SK-N-SH (cell line): Measurements from ENCODE around the gene GABRR2. TPM values are rescaled to one million over a fixed set of nuclear protein-coding genes. Genes with fewer than 3 reads are reported as not detected.
A peak's percentile ranks its signal among the peaks of the same experiment; 100 is the strongest.

Source experiments
- CTCF ChIA-PET: fragments of 300-600, 350-600 bp; formaldehyde crosslinking; extraction: SDS; loops from one replicate; lab custom pipeline; 2021; lab: Yijun Ruan, JAX
- POLR2A ChIA-PET: fragments of 350-600 bp; sonication (Branson Sonifier 250); formaldehyde crosslinking; extraction: SDS; loops from one replicate; lab custom pipeline; 2020; ENCODE audit warnings: antibody characterized with exemption, inconsistent platforms; lab: Yijun Ruan, JAX
- DNase-seq: peaks from one replicate; pipeline ENCODE4 v3.0.0; 2012
- H2AFZ ChIP-seq: fragments of 200-600 bp; sonication (generic); 2 replicates; pipeline ENCODE4 v1.8.1; 2016; ENCODE audit warnings: antibody characterized with exemption, mild to moderate bottlenecking, low read depth
- H3F3A ChIP-seq: fragments of 200-600 bp; sonication (generic); replicated peaks from 2 replicates; pipeline ENCODE3; 2016; ENCODE audit warnings: antibody characterized with exemption, mild to moderate bottlenecking; ENCODE audit not compliant: insufficient read depth
- H3K27ac ChIP-seq, 2 experiments: fragments of 200-500 bp in 1 of 2; fragments of 200-600 bp in 1 of 2; sonication (Bioruptor generic) in 1 of 2; sonication (generic), shearing (Covaris generic) in 1 of 2; 2 replicates each; pipeline versions ENCODE4 v1.5.1 to v1.6.1; 2014 to 2016; ENCODE audit warnings: low read depth in 2 of 2, inconsistent platforms in 1 of 2, low read length in 1 of 2, mild to moderate bottlenecking in 1 of 2, mixed read lengths in 1 of 2
- H3K27me3 ChIP-seq: fragments of 200-600 bp; sonication (generic), shearing (Covaris generic); 2 replicates; pipeline ENCODE4 v1.6.1; 2016; ENCODE audit warnings: mixed run types; ENCODE audit not compliant: insufficient read depth
- H3K36me3 ChIP-seq, 2 experiments: fragments of 200-500 bp in 1 of 2; fragments of 200-600 bp in 1 of 2; sonication (Bioruptor generic) in 1 of 2; sonication (generic) in 1 of 2; replicated peaks in 1 of 2; 2 replicates each; pipeline versions ENCODE3 to v1.5.1; 2014 to 2016; ENCODE audit warnings: low read length in 1 of 2, mild to moderate bottlenecking in 1 of 2; ENCODE audit not compliant: insufficient read depth in 2 of 2, control insufficient read depth in 1 of 2
- H3K4me1 ChIP-seq, 2 experiments: fragments of 200-500 bp in 1 of 2; fragments of 200-600 bp in 1 of 2; sonication (Bioruptor generic) in 1 of 2; sonication (generic), shearing (Covaris generic) in 1 of 2; 2 replicates each; pipeline versions ENCODE4 v1.5.1 to v1.6.1; 2014 to 2016; ENCODE audit warnings: low read depth in 1 of 2, low read length in 1 of 2, mixed run types in 1 of 2; ENCODE audit not compliant: insufficient read depth in 2 of 2, control insufficient read depth in 1 of 2
- H3K4me2 ChIP-seq: fragments of 200-600 bp; sonication (generic), shearing (Covaris generic); 2 replicates; pipeline ENCODE4 v1.6.1; 2017; ENCODE audit warnings: mixed run types
- H3K4me3 ChIP-seq, 2 experiments: fragments of 200-500 bp in 1 of 2; fragments of 200-600 bp in 1 of 2; sonication (Bioruptor generic) in 1 of 2; sonication (generic), shearing (Covaris generic) in 1 of 2; 2 replicates each; pipeline versions ENCODE4 v1.5.1 to v1.8.1; 2014 to 2016; ENCODE audit warnings: low read depth in 2 of 2, inconsistent platforms in 1 of 2, low read length in 1 of 2, mild to moderate bottlenecking in 1 of 2, mixed read lengths in 1 of 2, moderate library complexity in 1 of 2
- H3K79me2 ChIP-seq: fragments of 200-600 bp; sonication (generic); 2 replicates; pipeline ENCODE4 v1.8.1; 2017; ENCODE audit warnings: mild to moderate bottlenecking; ENCODE audit not compliant: insufficient read depth
- H3K9ac ChIP-seq: fragments of 200-600 bp; sonication (generic); 2 replicates; pipeline ENCODE4 v1.6.1; 2017; ENCODE audit warnings: mixed run types
- H3K9me2 ChIP-seq: fragments of 200-600 bp; sonication (generic); 2 replicates; pipeline ENCODE4 v1.6.1; 2017; ENCODE audit warnings: mixed run types
- H3K9me3 ChIP-seq: fragments of 200-600 bp; sonication (generic); 2 replicates; pipeline ENCODE4 v1.6.1; 2017; ENCODE audit warnings: mixed run types, mild to moderate bottlenecking, moderate library complexity
- H4K20me1 ChIP-seq: fragments of 200-600 bp; sonication (generic); 2 replicates; pipeline ENCODE4 v1.6.1; 2017; ENCODE audit warnings: mild to moderate bottlenecking, mixed run types; ENCODE audit not compliant: insufficient read depth
- CTCF ChIP-seq: fragments of 200-600 bp; sonication (generic); IDR thresholded peaks from 2 replicates; pipeline ENCODE4 v1.6.1; 2017; ENCODE audit warnings: antibody characterized with exemption, mild to moderate bottlenecking, moderate library complexity
- ELF1 ChIP-seq: IDR thresholded peaks from 2 replicates; pipeline ENCODE4 v1.4.0; 2012
- FOXJ3 ChIP-seq: sonication (generic); formaldehyde crosslinking; IDR thresholded peaks from 2 replicates; pipeline ENCODE4 v1.5.1; 2020; ENCODE audit warnings: mild to moderate bottlenecking, missing genetic modification reagents
- GATA2 ChIP-seq: sonication (generic); formaldehyde crosslinking; IDR thresholded peaks from 2 replicates; pipeline ENCODE4 v1.5.0; 2020; ENCODE audit warnings: mild to moderate bottlenecking, missing genetic modification reagents
- IRF3 ChIP-seq: fragments of 150-350 bp; IDR thresholded peaks from 2 replicates; pipeline ENCODE4 v1.6.1; 2016; ENCODE audit warnings: mild to moderate bottlenecking, low read depth, low read length
- JUND ChIP-seq: IDR thresholded peaks from 2 replicates; pipeline ENCODE4 v1.4.0; 2012
- RCOR1 ChIP-seq: fragments of 150-350 bp; IDR thresholded peaks from 2 replicates; pipeline ENCODE4 v1.6.1; 2017; ENCODE audit warnings: antibody characterized with exemption, low read length
- REST ChIP-seq: IDR thresholded peaks from 2 replicates; pipeline ENCODE4 v1.6.1; 2012; ENCODE audit warnings: mild to moderate bottlenecking, low read depth, low read length, moderate library complexity
- SMC3 ChIP-seq: IDR thresholded peaks from 2 replicates; pipeline ENCODE4 v1.6.1; 2012; ENCODE audit warnings: low read depth, low read length, improper control_type of control experiment
- TAF1 ChIP-seq: IDR thresholded peaks from 2 replicates; pipeline ENCODE4 v1.6.1; 2012; ENCODE audit warnings: low read depth, mild to moderate bottlenecking, low read length, moderate library complexity, borderline replicate concordance
- USF2 ChIP-seq: fragments of 150-350 bp; IDR thresholded peaks from 2 replicates; pipeline ENCODE4 v1.6.1; 2017; ENCODE audit warnings: antibody characterized with exemption, low read length, low read depth, borderline replicate concordance
- YY1 ChIP-seq: IDR thresholded peaks from 2 replicates; pipeline ENCODE4 v1.4.0; 2012; ENCODE audit warnings: low read depth, mild to moderate bottlenecking
- ZBTB33 ChIP-seq: IDR thresholded peaks from 2 replicates; pipeline ENCODE4 v1.4.0; 2012; ENCODE audit warnings: low read depth, borderline replicate concordance
- WGBS: methylation state at CpG from one replicate; pipeline ENCODE4 v1.1.6; 2017; ENCODE audit warnings: low lambda C conversion rate; 5-methylcytosine and 5-hydroxymethylcytosine counted together
- polyA plus RNA-seq, 3 experiments: library from polyadenylated mRNA; depleted of rRNA; stranded (reverse); fragments of >200 nt; gene quantifications; 2 replicates each; pipeline ENCODE4 v1.2.3, GENCODE V29; 2012

GABRR2 gene
- polyA plus RNA-seq, 1 of the 3 experiments (the other 2 are of a cell fraction): 0.18 TPM

GRCh38 chr6:89351671-89352277 is 36.7 kb upstream of the GABRR2 start:
- Histone ChIP-seq H3F3A (peaks cover 7% of the 10 kb centered on the region), H3K9ac (peak overlapping the region; percentile 96), H3K36me3 (no peaks in the 10 kb centered on the region), H3K9me3 (no peaks in the 10 kb centered on the region), H3K27ac (peak overlapping the region; percentile 93), H4K20me1 (peaks cover 37% of the 10 kb centered on the region), H3K27me3 (no peaks in the 10 kb centered on the region), H3K79me2 (peaks cover 63% of the 10 kb centered on the region), H3K4me3 (peak overlapping the region; percentile 87 to 89), H3K9me2 (no peaks in the 10 kb centered on the region), H2AFZ (peak overlapping the region; percentile 82)
- POLR2A ChIA-PET: interaction anchor here (1.0 to 2.4 kb wide), 5 partner anchors 14 to 369 kb away, joined by 3 to 9 read pairs (median 4); partner anchors contain the start of gene PNRC1
- DNase-seq: peak; percentile 34
- TF ChIP-seq GATA2 (CRISPR knock-in tag) (peak; percentile 22; the same call in 1 of the 2 replicates), IRF3 (no peak), CTCF (no peak), JUND (no peak), RCOR1 (no peak)
- TF ChIP-seq, all 33 proteins: peak for 1
- H3K4me2 ChIP-seq: peak overlapping the region; percentile 77
- H3K4me1 ChIP-seq: peaks cover 16 to 26% of the 10 kb centered on the region in 2 experiments
- CTCF ChIA-PET: interaction anchor here (0.6 to 4.5 kb wide), 6 partner anchors 9 to 1104 kb away, joined by 3 to 34 read pairs (median 3); no protein-coding TSS in a partner anchor
- WGBS: 3% methylated on average over 12 of the region's 12 CpGs

- Histone ChIP-seq H3F3A (peaks cover 7% of the 10 kb centered on the region), H3K9me2 (no peaks in the 10 kb centered on the region), H3K4me1 (peaks cover 19 to 26% of the 10 kb centered on the region in 2 experiments), H3K27me3 (no peaks in the 10 kb centered on the region), H3K36me3 (no peaks in the 10 kb centered on the region), H3K27ac (peak overlapping the region in 1 of 2 experiments; percentile 22; a peak in 2 of 4 replicates), H3K9me3 (no peaks in the 10 kb centered on the region), H4K20me1 (peaks cover 51% of the 10 kb centered on the region), H3K79me2 (peaks cover 76% of the 10 kb centered on the region), H2AFZ (no peak overlapping the region), H3K9ac (0 out of 2 replicates have a peak overlapping the region, but pooled peaks have one; percentile 1), H3K4me3 (peak overlapping the region; percentile 8 to 89; a peak in 2 of 4 replicates), H3K4me2 (peak overlapping the region; percentile 77)
- 77% methylated on average over 4 of the region's 4 CpGs for WGBS
- DNase-seq: no peak
- TF ChIP-seq RCOR1 (no peak), TAF1 (no peak), USF2 (no peak), JUND (no peak), ZBTB33 (no peak), YY1 (no peak), FOXJ3 (CRISPR knock-in tag) (no peak), REST (no peak), SMC3 (no peak), ELF1 (no peak), GATA2 (CRISPR knock-in tag) (no peak)
- ChIA-PET POLR2A (no interaction called here), CTCF (interaction anchor here (0.7 to 4.5 kb wide), 5 partner anchors 17 to 368 kb away, joined by 3 to 34 read pairs (median 4); no protein-coding TSS in a partner anchor)
These were observed 35.3 kb upstream of the GABRR2 start for GRCh38 chr6:89350281-89350966.
